GM12878 (cell line): ENCODE data around the gene DMD. TPM values are rescaled to one million over a fixed set of nuclear protein-coding genes. Genes with fewer than 3 reads are reported as not detected.

Experiments used
- ATAC-seq: fragments of 200-7000 bp; cut with Tn5 transposase; 3 replicates; pipeline ENCODE4 v1.9.1; 2020; ENCODE audit warnings: mild to moderate bottlenecking, moderate library complexity
- BruUV-seq: library from RNA; stranded (reverse); fragments of 400-500 nt; replicated peaks from 2 replicates; lab custom pipeline; 2021; lab: Mats Ljungman, UMichigan
- CTCF ChIA-PET: fragments of 300-600 bp; sonication (Branson Sonifier 250); formaldehyde crosslinking; extraction: SDS; loops from one replicate; lab custom pipeline; 2021; ENCODE audit warnings: inconsistent platforms; lab: Yijun Ruan, JAX
- POLR2A ChIA-PET: fragments of 350-600 bp; formaldehyde crosslinking; extraction: SDS; loops from one replicate; lab custom pipeline; 2021; ENCODE audit warnings: inconsistent platforms; lab: Charles Lee
- RAD21 ChIA-PET: fragments of 300-600 bp; sonication (Branson Sonifier 250); formaldehyde crosslinking; loops from one replicate; lab custom pipeline; 2023; ENCODE audit warnings: antibody characterized with exemption; ENCODE audit not compliant: unreplicated experiment; lab: Charles Lee
- SMC1A ChIA-PET: fragments of 300-600 bp; sonication (Branson Sonifier 250); formaldehyde crosslinking; loops from one replicate; lab custom pipeline; 2023; ENCODE audit not compliant: unreplicated experiment, uncharacterized antibody; lab: Charles Lee
- DNase-seq: peaks from one replicate; pipeline ENCODE4 v3.0.0-alpha.2; 2011; ENCODE audit warnings: low read depth, low spot score
- FAIRE-seq: peaks from 3 replicates; lab custom pipeline; 2011; peaks lifted over from hg19 to GRCh38; lab: Jason Lieb, UNC
- H2AFZ ChIP-seq: 2 replicates; pipeline ENCODE4 v1.6.0; 2011; ENCODE audit warnings: low read depth, low read length, control low read depth; ENCODE audit not compliant: control insufficient read depth
- H3K27ac ChIP-seq: 2 replicates; pipeline ENCODE4 v1.5.1; 2011; ENCODE audit warnings: control low read depth; ENCODE audit not compliant: control insufficient read depth, insufficient read depth
- H3K27me3 ChIP-seq, 2 experiments: replicated peaks in 1 of 2; 2 replicates each; pipeline versions ENCODE4 v1.6.0 to v1.6.1; 2011; ENCODE audit warnings: low read length in 1 of 2; ENCODE audit not compliant: control insufficient read depth in 2 of 2, insufficient read depth in 2 of 2
- H3K36me3 ChIP-seq, 2 experiments: 2 replicates each; pipeline ENCODE4 v1.5.1; 2011; ENCODE audit warnings: low read length in 1 of 2; ENCODE audit not compliant: control insufficient read depth in 2 of 2, insufficient read depth in 2 of 2
- H3K4me1 ChIP-seq: 2 replicates; pipeline ENCODE4 v1.6.1; 2011; ENCODE audit warnings: mild to moderate bottlenecking, low read length, moderate library complexity, mixed read lengths; ENCODE audit not compliant: control insufficient read depth, insufficient read depth
- H3K4me2 ChIP-seq: 2 replicates; pipeline ENCODE4 v1.6.0; 2011; ENCODE audit warnings: control low read depth; ENCODE audit not compliant: control insufficient read depth, insufficient read depth
- H3K4me3 ChIP-seq: fragments of 200-600 bp; sonication (generic); 2 replicates; pipeline ENCODE4 v1.5.1; 2016
- H3K79me2 ChIP-seq: 2 replicates; pipeline ENCODE4 v1.6.0; 2011; ENCODE audit warnings: low read length; ENCODE audit not compliant: control insufficient read depth, insufficient read depth
- H3K9ac ChIP-seq: 2 replicates; pipeline ENCODE4 v1.8.0; 2011; ENCODE audit warnings: low read length, control low read depth, mixed read lengths; ENCODE audit not compliant: control insufficient read depth, insufficient read depth
- H3K9me3 ChIP-seq: replicated peaks from 3 replicates; pipeline ENCODE4 v1.5.1; 2011; ENCODE audit warnings: mild to moderate bottlenecking, low read length; ENCODE audit not compliant: control insufficient read depth, insufficient read depth
- H4K20me1 ChIP-seq: 2 replicates; pipeline ENCODE4 v1.6.0; 2011; ENCODE audit not compliant: control insufficient read depth, insufficient read depth
- CBX5 ChIP-seq: sonication (generic); IDR thresholded peaks from 2 replicates; pipeline ENCODE4 v1.6.1; 2016; ENCODE audit warnings: low read depth, moderate library complexity, mild to moderate bottlenecking, inconsistent platforms
- CREM ChIP-seq: IDR thresholded peaks from 2 replicates; pipeline ENCODE4 v1.6.1; 2014; ENCODE audit warnings: antibody characterized with exemption, low read depth
- GABPA ChIP-seq: IDR thresholded peaks from 2 replicates; pipeline ENCODE4 v1.6.1; 2014; ENCODE audit warnings: antibody characterized with exemption, low read depth, mild to moderate bottlenecking, inconsistent platforms
- LARP7 ChIP-seq: fragments of 450-650 bp; IDR thresholded peaks from 2 replicates; pipeline ENCODE4 v1.6.1; 2017; ENCODE audit warnings: mild to moderate bottlenecking
- MYC ChIP-seq: IDR thresholded peaks from 2 replicates; pipeline ENCODE4 v1.6.1; 2011; ENCODE audit warnings: mild to moderate bottlenecking, low read length, moderate library complexity, inconsistent platforms; ENCODE audit not compliant: insufficient read depth, insufficient replicate concordance, insufficient read length, severe bottlenecking
- NR2F1 ChIP-seq: fragments of 450-650 bp; conservative IDR thresholded peaks from 2 replicates; pipeline ENCODE4 v1.6.1; 2017; ENCODE audit warnings: mild to moderate bottlenecking
- PML ChIP-seq: IDR thresholded peaks from 2 replicates; pipeline ENCODE4 v1.6.1; 2012; ENCODE audit warnings: low read length, inconsistent platforms
- POLR2A ChIP-seq: IDR thresholded peaks from 2 replicates; pipeline ENCODE4 v1.6.1; 2011; ENCODE audit warnings: low read depth, mild to moderate bottlenecking, low read length
- POLR2AphosphoS5 ChIP-seq: IDR thresholded peaks from 2 replicates; pipeline ENCODE4 v1.6.1; 2011; ENCODE audit warnings: mild to moderate bottlenecking, low read length, inconsistent platforms
- RELA ChIP-seq: fragments of 450-650 bp; IDR thresholded peaks from 2 replicates; pipeline ENCODE4 v1.8.0; 2014; ENCODE audit warnings: borderline replicate concordance; ENCODE audit not compliant: partially characterized antibody
- TARDBP ChIP-seq: IDR thresholded peaks from 2 replicates; pipeline ENCODE4 v1.6.1; 2016; ENCODE audit warnings: borderline replicate concordance
- TBL1XR1 ChIP-seq: IDR thresholded peaks from 2 replicates; pipeline ENCODE4 v1.6.1; 2012; ENCODE audit warnings: low read depth, low read length, improper control_type of control experiment
- WRNIP1 ChIP-seq: IDR thresholded peaks from 2 replicates; pipeline ENCODE4 v1.6.1; 2011; ENCODE audit warnings: low read depth, low read length, improper control_type of control experiment, borderline replicate concordance
- WGBS: methylation state at CpG from one replicate; pipeline ENCODE4 v1.1.6; 2016; ENCODE audit warnings: low lambda C conversion rate; ENCODE audit not compliant: insufficient replicate concordance, insufficient coverage; ENCODE audit errors: missing lambda C conversion rate; 5-methylcytosine and 5-hydroxymethylcytosine counted together
- in situ Hi-C: fragments of 300-500 bp; cut with MboI; formaldehyde crosslinking; loops from 9 replicates; pipeline ENCODE4 v1.14.3; 2018; ENCODE audit warnings: mixed read lengths
- intact Hi-C: fragments of 100-400 bp; cut with micrococcal nuclease; formaldehyde crosslinking; loops from one replicate; pipeline ENCODE4 v1.14.2; 2022; ENCODE audit not compliant: unreplicated experiment
- polyA plus RNA-seq, 11 experiments: library from polyadenylated mRNA; depleted of rRNA in 4 of 11; unstranded in 6 of 11; stranded (reverse) in 5 of 11; fragments of >200 nt; fragmentation: Nextera tagmentation in 4 of 11; fragmentation: Illumina TruSeq in 1 of 11; extraction: Ambion mirVana in 4 of 11; extraction: Trizol in 1 of 11; gene quantifications; 1 replicate in 1 of 11; 2 replicates in 10 of 11; pipeline versions ENCODE4 v1.2.1 to v1.2.3, GENCODE V29; 2011 to 2016; ENCODE audit warnings: inconsistent platforms in 2 of 11, missing spikeins in 2 of 11, low read depth in 1 of 11
- total RNA-seq, 4 experiments: library from RNA; depleted of rRNA in 3 of 4; stranded (reverse); fragments of >200 nt in 3 of 4; fragmentation: Illumina TruSeq in 1 of 4; extraction: Trizol in 1 of 4; gene quantifications; 2 replicates each; pipeline versions ENCODE4 v1.2.1 to v1.2.3, GENCODE V29; 2013 to 2021
- TF ChIP-seq, protein P1 (sequence below): IDR thresholded peaks from 2 replicates; pipeline ENCODE4 v1.6.1; 2011; ENCODE audit warnings: low read depth, mild to moderate bottlenecking, low read length, moderate library complexity, borderline replicate concordance; ENCODE audit errors: extremely low read depth
- TF ChIP-seq, protein P2 (sequence below): fragments of 450-650 bp; IDR thresholded peaks from 2 replicates; pipeline ENCODE4 v1.6.1; 2017; ENCODE audit warnings: mild to moderate bottlenecking, moderate library complexity
- TF ChIP-seq, protein P3 (sequence below): IDR thresholded peaks from 2 replicates; pipeline ENCODE4 v1.6.1; 2012; ENCODE audit warnings: low read depth, low read length, improper control_type of control experiment

DMD gene
- total and polyA plus RNA-seq, 10 of the 15 experiments (the other 5 are each of a cell fraction or from before 2014, with no cell fraction given), result 1.4 to 24.3 (median 4.3) TPM

DNA sequence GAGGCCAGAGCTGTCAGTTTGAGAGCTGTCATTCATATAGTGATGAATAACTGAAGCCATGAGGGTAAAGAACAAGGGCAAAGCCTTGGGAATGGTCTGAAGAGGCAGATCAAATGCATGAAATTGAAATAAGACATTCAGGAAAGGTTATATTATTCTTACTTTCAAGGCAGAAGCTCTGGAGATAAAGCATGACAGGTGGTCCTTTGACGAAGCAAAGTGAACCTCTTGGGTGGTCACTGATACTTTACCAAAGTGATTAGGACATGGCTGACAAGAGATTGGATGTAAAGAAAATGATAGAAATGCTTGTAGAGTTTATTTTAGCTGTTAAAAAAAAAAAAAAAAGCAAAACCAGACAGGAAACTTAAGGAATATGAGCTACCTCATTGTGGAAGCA, 1505.5 kb downstream of the DMD start:
- Histone ChIP-seq H3K27ac (no peak overlapping the region), H3K27me3 (no peaks in the 10 kb centered on the region), H3K9me3 (no peaks in the 10 kb centered on the region), H3K4me2 (no peak overlapping the region), H2AFZ (no peak overlapping the region), H4K20me1 (no peaks in the 10 kb centered on the region), H3K79me2 (no peaks in the 10 kb centered on the region), H3K4me1 (no peaks in the 10 kb centered on the region), H3K36me3 (no peaks in the 10 kb centered on the region), H3K4me3 (no peak overlapping the region), H3K9ac (no peak overlapping the region)
- no TSS peak for BruUV-seq
- no peak for ATAC-seq
- TF ChIP-seq POLR2A (no peak), CREM (no peak), TBL1XR1 (no peak), PML (no peak), MYC (no peak), GABPA (no peak), TARDBP (no peak)
- TF ChIP-seq, protein P1, sequence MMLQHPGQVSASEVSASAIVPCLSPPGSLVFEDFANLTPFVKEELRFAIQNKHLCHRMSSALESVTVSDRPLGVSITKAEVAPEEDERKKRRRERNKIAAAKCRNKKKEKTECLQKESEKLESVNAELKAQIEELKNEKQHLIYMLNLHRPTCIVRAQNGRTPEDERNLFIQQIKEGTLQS, result no peak
- CTCF ChIA-PET, result interaction anchor here (0.9 kb wide), 1 partner anchor 48 kb away, joined by 3 read pairs; no protein-coding TSS in a partner anchor
- SMC1A ChIA-PET, result interaction anchor here (1.0 kb wide), 1 partner anchor 28 kb away, joined by 3 read pairs; no protein-coding TSS in a partner anchor
- in situ Hi-C loops, result no loop called here
- intact Hi-C loops, result no loop called here
- WGBS, result 36% methylated on average over 1 of the region's 1 CpG
- FAIRE-seq, result no peak
- POLR2A ChIA-PET, result no interaction called here
- no peak for DNase-seq
- RAD21 ChIA-PET, result no interaction called here

DNA sequence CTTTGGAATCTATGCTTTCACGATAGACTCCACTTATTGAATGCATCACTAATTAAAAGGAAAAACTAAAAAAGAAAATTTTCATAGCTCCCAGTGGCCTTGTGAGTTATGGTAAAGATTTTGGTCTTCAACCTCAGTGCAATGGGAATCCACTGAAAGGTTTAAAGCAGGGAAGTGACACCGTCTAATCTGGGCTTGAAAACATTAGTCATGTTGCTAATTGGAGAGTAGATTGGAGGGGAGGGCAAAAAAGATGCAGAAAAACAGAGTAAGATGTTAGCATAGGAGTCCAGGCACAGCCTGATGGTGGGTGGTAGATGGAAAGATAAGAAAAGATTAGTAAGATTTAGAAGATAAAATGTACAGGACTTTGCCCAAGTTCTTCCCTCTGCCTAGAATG, 1506.4 kb downstream of the DMD start:
- in situ Hi-C loops, result no loop called here
- no peak overlapping the region for H2AFZ ChIP-seq
- WGBS, result 0% methylated on average over 2 of the region's 2 CpGs
- ATAC-seq (no peak), FAIRE-seq (no peak), DNase-seq (no peak)
- no peak overlapping the region for H3K4me2 ChIP-seq
- no peaks in the 10 kb centered on the region for H3K79me2 ChIP-seq
- ChIA-PET SMC1A (interaction anchor here (1.2 kb wide), 1 partner anchor 17 kb away, joined by 3 read pairs; no protein-coding TSS in a partner anchor), POLR2A (no interaction called here), CTCF (no interaction called here), RAD21 (no interaction called here)
- H3K4me3 ChIP-seq, result no peak overlapping the region
- no peaks in the 10 kb centered on the region for H3K27me3 ChIP-seq
- intact Hi-C loops, result no loop called here
- no peaks in the 10 kb centered on the region for H3K36me3 ChIP-seq
- H3K9ac ChIP-seq, result no peak overlapping the region
- H3K27ac ChIP-seq, result no peak overlapping the region
- no peaks in the 10 kb centered on the region for H3K4me1 ChIP-seq
- no TSS peak for BruUV-seq
- H4K20me1 ChIP-seq, result no peaks in the 10 kb centered on the region
- H3K9me3 ChIP-seq, result no peaks in the 10 kb centered on the region
- TF ChIP-seq NR2F1 (no peak), WRNIP1 (no peak), CBX5 (no peak), RELA (no peak), POLR2AphosphoS5 (no peak), LARP7 (no peak)
- TF ChIP-seq, protein P2, sequence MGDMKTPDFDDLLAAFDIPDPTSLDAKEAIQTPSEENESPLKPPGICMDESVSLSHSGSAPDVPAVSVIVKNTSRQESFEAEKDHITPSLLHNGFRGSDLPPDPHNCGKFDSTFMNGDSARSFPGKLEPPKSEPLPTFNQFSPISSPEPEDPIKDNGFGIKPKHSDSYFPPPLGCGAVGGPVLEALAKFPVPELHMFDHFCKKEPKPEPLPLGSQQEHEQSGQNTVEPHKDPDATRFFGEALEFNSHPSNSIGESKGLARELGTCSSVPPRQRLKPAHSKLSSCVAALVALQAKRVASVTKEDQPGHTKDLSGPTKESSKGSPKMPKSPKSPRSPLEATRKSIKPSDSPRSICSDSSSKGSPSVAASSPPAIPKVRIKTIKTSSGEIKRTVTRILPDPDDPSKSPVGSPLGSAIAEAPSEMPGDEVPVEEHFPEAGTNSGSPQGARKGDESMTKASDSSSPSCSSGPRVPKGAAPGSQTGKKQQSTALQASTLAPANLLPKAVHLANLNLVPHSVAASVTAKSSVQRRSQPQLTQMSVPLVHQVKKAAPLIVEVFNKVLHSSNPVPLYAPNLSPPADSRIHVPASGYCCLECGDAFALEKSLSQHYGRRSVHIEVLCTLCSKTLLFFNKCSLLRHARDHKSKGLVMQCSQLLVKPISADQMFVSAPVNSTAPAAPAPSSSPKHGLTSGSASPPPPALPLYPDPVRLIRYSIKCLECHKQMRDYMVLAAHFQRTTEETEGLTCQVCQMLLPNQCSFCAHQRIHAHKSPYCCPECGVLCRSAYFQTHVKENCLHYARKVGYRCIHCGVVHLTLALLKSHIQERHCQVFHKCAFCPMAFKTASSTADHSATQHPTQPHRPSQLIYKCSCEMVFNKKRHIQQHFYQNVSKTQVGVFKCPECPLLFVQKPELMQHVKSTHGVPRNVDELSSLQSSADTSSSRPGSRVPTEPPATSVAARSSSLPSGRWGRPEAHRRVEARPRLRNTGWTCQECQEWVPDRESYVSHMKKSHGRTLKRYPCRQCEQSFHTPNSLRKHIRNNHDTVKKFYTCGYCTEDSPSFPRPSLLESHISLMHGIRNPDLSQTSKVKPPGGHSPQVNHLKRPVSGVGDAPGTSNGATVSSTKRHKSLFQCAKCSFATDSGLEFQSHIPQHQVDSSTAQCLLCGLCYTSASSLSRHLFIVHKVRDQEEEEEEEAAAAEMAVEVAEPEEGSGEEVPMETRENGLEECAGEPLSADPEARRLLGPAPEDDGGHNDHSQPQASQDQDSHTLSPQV, result no peak
- TF ChIP-seq, protein P3, sequence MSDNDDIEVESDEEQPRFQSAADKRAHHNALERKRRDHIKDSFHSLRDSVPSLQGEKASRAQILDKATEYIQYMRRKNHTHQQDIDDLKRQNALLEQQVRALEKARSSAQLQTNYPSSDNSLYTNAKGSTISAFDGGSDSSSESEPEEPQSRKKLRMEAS, result no peak
